Panc1 (cell line): ENCODE data around the gene GPR55. TPM values are rescaled to one million over a fixed set of nuclear protein-coding genes. Genes with fewer than 3 reads are reported as not detected.

Experiments
- ATAC-seq: fragments of 200-7000 bp; cut with Tn5 transposase; 2 replicates; pipeline ENCODE4 v1.9.1; 2020; ENCODE audit warnings: mild to moderate bottlenecking, moderate library complexity
- BruUV-seq: library from RNA; stranded (reverse); fragments of 400-500 nt; replicated peaks from 2 replicates; lab custom pipeline; 2021; lab: Mats Ljungman, UMichigan
- CTCF ChIA-PET: fragments of 300-600 bp; sonication (Branson Sonifier 250); formaldehyde crosslinking; loops from one replicate; lab custom pipeline; 2022; ENCODE audit warnings: antibody characterized with exemption; lab: Charles Lee
- POLR2A ChIA-PET: fragments of 300-600 bp; sonication (Branson Sonifier 250); formaldehyde crosslinking; loops from one replicate; lab custom pipeline; 2022; ENCODE audit warnings: antibody characterized with exemption; lab: Charles Lee
- DNase-seq: peaks from one replicate; pipeline ENCODE4 v3.0.0-alpha.2; 2010; ENCODE audit warnings: low read depth, low spot score
- H3K27ac ChIP-seq: 2 replicates; pipeline ENCODE4 v1.5.1; 2011; ENCODE audit warnings: mild to moderate bottlenecking, low read length, inconsistent platforms
- H3K27me3 ChIP-seq: fragments of 200-500 bp; sonication (Bioruptor generic); 2 replicates; pipeline ENCODE4 v1.6.0; 2014; ENCODE audit warnings: low read length, inconsistent platforms; ENCODE audit not compliant: control insufficient read depth, insufficient read depth
- H3K36me3 ChIP-seq: fragments of 200-500 bp; sonication (Bioruptor generic); 2 replicates; pipeline ENCODE4 v1.5.1; 2014; ENCODE audit warnings: inconsistent platforms, mild to moderate bottlenecking, low read length, moderate library complexity; ENCODE audit not compliant: control insufficient read depth, insufficient read depth
- H3K4me1 ChIP-seq: 2 replicates; pipeline ENCODE4 v1.5.1; 2011; ENCODE audit warnings: inconsistent platforms, mild to moderate bottlenecking, low read length, moderate library complexity; ENCODE audit not compliant: control insufficient read depth, insufficient read depth
- H3K4me3 ChIP-seq, 2 experiments: 2 replicates each; pipeline ENCODE4 v1.5.1; 2011 to 2012; ENCODE audit warnings: low read depth in 2 of 2, low read length in 2 of 2, mild to moderate bottlenecking in 2 of 2, inconsistent platforms in 1 of 2, moderate library complexity in 1 of 2
- H3K9me3 ChIP-seq: fragments of 200-500 bp; sonication (Bioruptor generic); 2 replicates; pipeline ENCODE4 v1.5.1; 2014; ENCODE audit warnings: low read depth, mild to moderate bottlenecking, inconsistent platforms, low read length, moderate library complexity; ENCODE audit not compliant: control insufficient read depth, insufficient read depth
- CTCF ChIP-seq: fragments of 450-650 bp; IDR thresholded peaks from 2 replicates; pipeline ENCODE4 v1.5.1; 2017; ENCODE audit warnings: mild to moderate bottlenecking
- POLR2AphosphoS5 ChIP-seq: IDR thresholded peaks from 2 replicates; pipeline ENCODE4 v1.6.1; 2012; ENCODE audit warnings: mild to moderate bottlenecking, low read depth, low read length, moderate library complexity
- REST ChIP-seq, 2 experiments: IDR thresholded peaks; 2 replicates each; pipeline ENCODE4 v1.6.1; 2011 to 2012; ENCODE audit warnings: low read depth in 2 of 2, control low read depth in 1 of 2, low read length in 1 of 2, mild to moderate bottlenecking in 1 of 2, moderate library complexity in 1 of 2; ENCODE audit not compliant: insufficient read depth in 1 of 2
- SIN3A ChIP-seq: IDR thresholded peaks from 2 replicates; pipeline ENCODE4 v1.6.1; 2012; ENCODE audit warnings: low read depth, mild to moderate bottlenecking, low read length, moderate library complexity, borderline replicate concordance; ENCODE audit not compliant: insufficient read depth
- TCF7L2 ChIP-seq: IDR thresholded peaks from 2 replicates; pipeline ENCODE4 v1.6.1; 2011; ENCODE audit warnings: mild to moderate bottlenecking, low read depth, low read length, inconsistent platforms
- in situ Hi-C: cut with HindIII; loops from 2 replicates; pipeline ENCODE4 v1.10.0; 2016; ENCODE audit warnings: low sequenced_read_pairs, low pct_unique_long_range_greater_than_20kb
- intact Hi-C: fragments of 100-400 bp; cut with micrococcal nuclease; formaldehyde crosslinking; loops from one replicate; pipeline ENCODE4 v1.10.0; 2022; ENCODE audit not compliant: unreplicated experiment
- total RNA-seq: library from RNA; stranded (reverse); gene quantifications from one replicate; pipeline ENCODE4 v1.2.1, GENCODE V29; 2021; ENCODE audit not compliant: unreplicated experiment

The GPR55 gene
- total RNA-seq, 1 experiment from 2014 or later, result 0.08 TPM

GRCh38 chr2:230955163-230955737, 30.2 kb upstream of the GPR55 start:
- H3K9me3 ChIP-seq, result no peaks in the 10 kb centered on the region
- intact Hi-C loops (no loop called here), in situ Hi-C loops (no loop called here)
- BruUV-seq, result no TSS peak
- CTCF ChIA-PET, result no interaction called here
- DNase-seq (no peak), ATAC-seq (no peak)
- H3K36me3 ChIP-seq, result no peaks in the 10 kb centered on the region
- POLR2A ChIA-PET, result no interaction called here
- no peak overlapping the region for H3K4me3 ChIP-seq
- H3K4me1 ChIP-seq, result no peaks in the 10 kb centered on the region
- H3K27me3 ChIP-seq, result peaks cover 21% of the 10 kb centered on the region
- no peak overlapping the region for H3K27ac ChIP-seq
- no peak for TF ChIP-seq CTCF
- TF ChIP-seq SIN3A, result no peak
- TF ChIP-seq REST (IDR thresholded peaks at IDR 0.05; ENCODE audit: insufficient read depth in 1 of 2, low read depth in 2 of 2, low read length in 1 of 2), result no peak
- TF ChIP-seq TCF7L2, result no peak
- TF ChIP-seq POLR2AphosphoS5, result no peak

DNA sequence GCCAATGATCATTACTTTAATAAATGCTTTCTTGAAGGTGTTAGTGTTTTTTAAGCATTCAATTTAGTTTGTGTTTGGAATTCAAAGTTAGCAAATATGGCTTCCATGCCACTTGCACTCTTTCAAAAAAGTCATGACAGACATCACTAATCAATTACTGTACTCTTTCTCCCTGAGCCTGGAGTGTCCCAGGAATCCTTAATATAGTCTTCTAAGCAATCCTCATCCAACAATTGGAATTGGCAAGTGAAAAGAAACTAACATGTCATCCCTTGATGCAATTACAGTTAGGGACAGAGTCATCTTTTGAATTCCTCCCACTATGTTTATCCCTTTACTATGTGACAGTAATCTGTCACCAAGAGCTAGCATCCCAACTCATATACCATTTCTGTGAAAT, 29.7 kb upstream of the GPR55 start:
- ATAC-seq (no peak), DNase-seq (no peak)
- Histone ChIP-seq H3K9me3 (no peaks in the 10 kb centered on the region), H3K27ac (no peak overlapping the region), H3K36me3 (no peaks in the 10 kb centered on the region), H3K4me3 (no peak overlapping the region), H3K27me3 (peaks cover 21% of the 10 kb centered on the region), H3K4me1 (no peaks in the 10 kb centered on the region)
- in situ Hi-C loops, result loop anchor here (5.0 kb wide), 1 partner anchor 77 kb away; no protein-coding TSS in a partner anchor
- ChIA-PET CTCF (no interaction called here), POLR2A (no interaction called here)
- intact Hi-C loops, result no loop called here
- BruUV-seq, result no TSS peak
- TF ChIP-seq SIN3A, result no peak
- TF ChIP-seq POLR2AphosphoS5, result no peak
- no peak for TF ChIP-seq CTCF
- TF ChIP-seq REST (IDR thresholded peaks at IDR 0.05; ENCODE audit: insufficient read depth in 1 of 2, low read depth in 2 of 2, low read length in 1 of 2), result no peak
- no peak for TF ChIP-seq TCF7L2
